CD4-positive, CD25-positive, alpha-beta regulatory T cell (primary cell): ENCODE results near the gene ATP8B1. TPM values are rescaled to one million over a fixed set of nuclear protein-coding genes. Genes with fewer than 3 reads are reported as not detected.

Experiments used
- ATAC-seq, 2 donors: fragments of 150-1000 bp; cut with Tn5 transposase; one replicate each; pipeline ENCODE4 v1.10.0; 2021; ENCODE audit warnings: low read depth in 2 of 2, moderate number of reproducible peaks in 2 of 2, moderate library complexity in 1 of 2
- DNase-seq, 3 donors: peaks; one replicate each; pipeline versions ENCODE4 v3.0.0 to v3.0.0-alpha.2; 2012 to 2022; ENCODE audit warnings: mixed read lengths in 1 of 3
- H3K27ac ChIP-seq: one replicate; pipeline ENCODE4 v1.7.0; 2013; ENCODE audit warnings: mild to moderate bottlenecking, low read length; ENCODE audit not compliant: insufficient read depth, poor library complexity, severe bottlenecking
- H3K27me3 ChIP-seq: one replicate; pipeline ENCODE4 v1.7.0; 2013; ENCODE audit warnings: low read length; ENCODE audit not compliant: control insufficient read depth, insufficient read depth
- H3K36me3 ChIP-seq: one replicate; pipeline ENCODE4 v1.7.0; 2013; ENCODE audit warnings: mild to moderate bottlenecking, low read length, moderate library complexity; ENCODE audit not compliant: control insufficient read depth, insufficient read depth
- H3K4me1 ChIP-seq: 2 replicates; pipeline ENCODE4 v1.7.0; 2013; ENCODE audit warnings: mild to moderate bottlenecking, low read length; ENCODE audit not compliant: insufficient read depth, control insufficient read depth, poor library complexity, severe bottlenecking
- H3K4me3 ChIP-seq: one replicate; pipeline ENCODE4 v1.7.0; 2013; ENCODE audit warnings: low read depth, mild to moderate bottlenecking, low read length, moderate library complexity
- H3K9me3 ChIP-seq, 2 experiments: 1 replicate in 1 of 2; 2 replicates in 1 of 2; pipeline ENCODE4 v1.7.0; 2013; ENCODE audit warnings: low read length in 2 of 2, mild to moderate bottlenecking in 1 of 2, moderate library complexity in 1 of 2; ENCODE audit not compliant: control insufficient read depth in 2 of 2
- H3K27ac Mint-ChIP-seq, 3 donors: one replicate each; pipeline ENCODE4 v1.8.0; 2020 to 2022; ENCODE audit warnings: mild to moderate bottlenecking in 3 of 3, mixed read lengths in 3 of 3, moderate library complexity in 2 of 3
- H3K27me3 Mint-ChIP-seq: one replicate; pipeline ENCODE4 v1.8.0; 2022; ENCODE audit warnings: mild to moderate bottlenecking, mixed read lengths
- H3K36me3 Mint-ChIP-seq: one replicate; pipeline ENCODE4 v1.8.0; 2020; ENCODE audit warnings: mixed read lengths
- H3K4me1 Mint-ChIP-seq, 4 donors: one replicate each; pipeline ENCODE4 v1.8.0; 2020 to 2022; ENCODE audit warnings: mixed read lengths in 4 of 4, mild to moderate bottlenecking in 1 of 4
- H3K4me3 Mint-ChIP-seq, 4 donors: one replicate each; pipeline ENCODE4 v1.8.0; 2020 to 2022; ENCODE audit warnings: mild to moderate bottlenecking in 4 of 4, mixed read lengths in 4 of 4, moderate library complexity in 3 of 4
- H3K9me3 Mint-ChIP-seq, 7 donors: one replicate each; pipeline ENCODE4 v1.8.0; 2020 to 2022; ENCODE audit warnings: mixed read lengths in 7 of 7, mild to moderate bottlenecking in 3 of 7, moderate library complexity in 2 of 7
- polyA plus RNA-seq, 4 donors: library from polyadenylated mRNA; unstranded; fragments of 300-500 nt; fragmentation: Illumina TruSeq; gene quantifications; one replicate each; pipeline ENCODE4 v1.2.3, GENCODE V29; 2021
- total RNA-seq: library from RNA; stranded (reverse); gene quantifications from one replicate; pipeline ENCODE4 v1.2.3, GENCODE V29; 2022

ATP8B1 gene
- total and polyA plus RNA-seq, 5 donors from 2014 or later: 0.20 TPM; not detected in 4

GRCh38 chr18:57806978-57807285 is 3.8 kb upstream of the ATP8B1 start:
- ATAC-seq (no peak), DNase-seq (no peak)
- Mint-ChIP-seq H3K4me1 (peaks cover 0 to 12% (median under 1%) of the 10 kb centered on the region in 4 donors), H3K4me3 (no peak overlapping the region), H3K27ac (no peak overlapping the region), H3K27me3 (peaks cover 57% of the 10 kb centered on the region), H3K36me3 (no peaks in the 10 kb centered on the region), H3K9me3 (peaks cover 0 to 7% (median 2%) of the 10 kb centered on the region in 7 donors)
- H3K4me3 ChIP-seq: no peak overlapping the region
- H3K27ac ChIP-seq: no peak overlapping the region
- peaks cover 0 to 4% of the 10 kb centered on the region in 2 experiments for H3K9me3 ChIP-seq
- H3K27me3 ChIP-seq: peaks cover 7% of the 10 kb centered on the region
- H3K4me1 ChIP-seq: peaks cover 8% of the 10 kb centered on the region
- H3K36me3 ChIP-seq: no peaks in the 10 kb centered on the region

DNA sequence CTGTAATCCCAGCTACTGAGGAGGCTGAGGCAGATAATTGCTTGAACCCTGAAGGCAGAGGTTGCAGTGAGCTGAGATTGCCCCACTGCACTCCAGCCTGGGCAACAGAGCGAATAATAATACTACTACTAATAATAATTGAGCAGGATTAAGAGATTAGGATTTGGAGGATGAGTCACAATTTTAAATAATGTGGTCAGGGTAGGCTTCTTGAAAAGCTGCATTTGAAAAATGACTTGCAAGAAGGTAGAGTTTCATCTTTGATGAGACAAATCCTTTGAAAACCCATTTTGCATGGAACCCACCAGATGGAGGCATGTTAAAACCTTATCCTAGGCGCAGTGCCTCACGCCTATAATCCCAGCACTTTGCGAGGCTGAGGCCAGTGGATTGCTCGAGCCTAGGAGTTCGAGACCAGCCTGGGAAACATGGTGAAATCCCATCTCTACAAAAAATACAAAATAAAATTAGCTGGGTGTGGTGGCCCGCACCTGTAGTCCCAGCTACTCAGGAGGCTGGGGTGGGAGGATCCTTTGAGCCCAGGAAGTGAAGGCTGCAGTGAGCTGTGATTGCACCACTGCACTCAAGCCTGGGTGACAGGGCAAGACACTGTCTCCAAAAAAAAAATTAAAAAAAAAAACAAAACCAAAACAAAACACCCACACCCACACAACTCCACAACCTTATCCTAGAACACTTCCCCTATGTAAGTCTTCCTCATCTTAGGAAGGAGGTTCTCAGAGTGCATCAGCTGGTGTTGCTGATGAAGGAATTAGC is 3.3 kb upstream of the ATP8B1 start:
- peaks cover 0 to 7% (median under 1%) of the 10 kb centered on the region in 7 donors for H3K9me3 Mint-ChIP-seq
- peaks cover 10% of the 10 kb centered on the region for H3K4me1 ChIP-seq

DNA sequence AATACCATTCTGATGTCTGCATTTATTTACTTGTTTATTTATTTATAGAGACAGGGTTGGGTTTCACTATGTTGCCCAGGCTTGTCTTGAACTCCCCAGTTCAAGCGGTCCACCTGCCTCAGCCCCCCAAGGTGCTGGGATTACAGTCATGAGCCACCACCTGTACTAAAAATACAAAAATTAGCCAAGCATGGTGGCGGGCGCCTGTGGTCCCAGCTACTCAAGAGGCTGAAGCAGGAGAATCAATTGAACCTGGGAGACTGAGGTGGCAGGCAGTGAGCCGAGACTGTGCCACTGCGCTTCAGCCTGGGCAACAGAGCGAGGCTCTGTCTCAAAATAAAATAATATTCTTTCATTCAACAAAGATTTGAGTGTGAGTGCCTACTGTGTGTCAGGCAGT is 2.0 kb upstream of the ATP8B1 start:
- H3K36me3 Mint-ChIP-seq: no peaks in the 10 kb centered on the region
- no peaks in the 10 kb centered on the region for H3K9me3 ChIP-seq
- peaks cover 14% of the 10 kb centered on the region for H3K27me3 ChIP-seq

More for the DNA sequence above, 3.3 kb upstream of the ATP8B1 start:
- no peaks in the 10 kb centered on the region for H3K36me3 Mint-ChIP-seq
- H3K27ac Mint-ChIP-seq: no peak overlapping the region
- Histone ChIP-seq H3K36me3 (no peaks in the 10 kb centered on the region), H3K4me3 (no peak overlapping the region), H3K27ac (no peak overlapping the region), H3K9me3 (no peaks in the 10 kb centered on the region), H3K27me3 (peaks cover 9% of the 10 kb centered on the region)
- ATAC-seq: no peak
- no peak for DNase-seq
- peaks cover 59% of the 10 kb centered on the region for H3K27me3 Mint-ChIP-seq
- H3K4me3 Mint-ChIP-seq: peak overlapping the region in 1 of 4 donors; percentile 73
- peaks cover 0 to 17% (median under 1%) of the 10 kb centered on the region in 4 donors for H3K4me1 Mint-ChIP-seq

GRCh38 chr18:57804557-57804956 is 1.4 kb upstream of the ATP8B1 start:
- H3K27me3 Mint-ChIP-seq: peaks cover 73% of the 10 kb centered on the region
- peaks cover 10% of the 10 kb centered on the region for H3K4me1 ChIP-seq
- no peaks in the 10 kb centered on the region for H3K36me3 ChIP-seq
- ATAC-seq (no peak), DNase-seq (no peak)
- peaks cover 0 to 2% (median 0%) of the 10 kb centered on the region in 7 donors for H3K9me3 Mint-ChIP-seq
- H3K27me3 ChIP-seq: peaks cover 14% of the 10 kb centered on the region
- no peaks in the 10 kb centered on the region for H3K9me3 ChIP-seq
- H3K4me3 ChIP-seq: no peak overlapping the region
- peak overlapping the region in 1 of 3 donors; percentile 79 for H3K27ac Mint-ChIP-seq
- no peak overlapping the region for H3K4me3 Mint-ChIP-seq
- no peaks in the 10 kb centered on the region for H3K36me3 Mint-ChIP-seq
- peaks cover 0 to 22% (median under 1%) of the 10 kb centered on the region in 4 donors for H3K4me1 Mint-ChIP-seq
- H3K27ac ChIP-seq: no peak overlapping the region

More for the DNA sequence above, 2.0 kb upstream of the ATP8B1 start:
- no peak overlapping the region for H3K27ac ChIP-seq
- Mint-ChIP-seq H3K4me1 (peaks cover 0 to 22% (median under 1%) of the 10 kb centered on the region in 4 donors), H3K4me3 (no peak overlapping the region), H3K27ac (no peak overlapping the region), H3K27me3 (peaks cover 69% of the 10 kb centered on the region), H3K9me3 (peaks cover 0 to 2% (median 0%) of the 10 kb centered on the region in 7 donors)
- H3K4me1 ChIP-seq: peaks cover 10% of the 10 kb centered on the region
- no peaks in the 10 kb centered on the region for H3K36me3 ChIP-seq
- H3K4me3 ChIP-seq: no peak overlapping the region
- no peak for DNase-seq
- no peak for ATAC-seq

DNA sequence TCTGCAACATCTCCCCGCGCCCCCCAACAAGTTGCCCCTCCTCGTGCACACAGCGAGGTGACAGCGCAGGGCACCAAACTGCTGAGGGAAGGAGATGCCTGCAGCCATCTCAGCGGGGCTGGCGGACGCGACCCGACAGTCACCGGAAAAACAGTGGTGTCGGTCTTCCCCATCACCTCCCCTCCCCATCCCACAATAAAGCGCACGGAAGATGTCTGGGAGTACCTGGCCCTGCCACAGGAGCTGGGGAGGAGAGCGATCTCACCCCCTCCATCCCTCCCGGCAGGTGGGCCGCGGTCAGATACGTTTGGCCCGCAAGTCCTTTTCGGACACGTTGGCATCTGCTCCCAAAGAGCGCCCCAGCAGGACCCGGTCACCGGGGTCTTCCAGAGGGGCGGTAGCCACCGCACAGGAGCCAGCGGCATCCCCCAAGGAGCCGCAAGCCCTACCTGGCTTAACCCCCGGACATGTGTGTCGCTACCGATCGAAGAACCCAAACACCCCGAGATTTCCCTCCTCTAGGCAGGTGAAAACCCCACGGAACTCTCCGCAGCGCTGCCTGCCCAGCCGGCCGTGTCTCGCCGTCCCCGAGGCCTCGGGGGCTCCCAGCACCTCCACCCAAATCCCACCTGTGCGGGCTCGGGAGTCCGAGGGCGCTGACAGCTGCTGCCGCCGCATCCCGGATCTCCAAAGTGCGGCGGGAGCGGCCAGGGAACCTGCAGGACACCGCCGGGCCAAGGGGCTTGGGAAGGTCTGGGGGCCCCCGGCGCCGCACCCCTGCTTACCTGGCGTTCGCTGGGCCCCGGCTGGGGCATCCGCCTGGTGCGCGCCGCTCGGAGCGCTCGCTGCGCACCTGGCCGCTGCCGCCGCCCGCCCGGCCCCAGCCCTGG is 657 bp downstream of the ATP8B1 start:
- Mint-ChIP-seq H3K9me3 (peaks cover 0 to 3% (median 0%) of the 10 kb centered on the region in 7 donors), H3K27me3 (peaks cover 73% of the 10 kb centered on the region), H3K4me3 (peak overlapping the region in 2 of 4 donors; percentile 13 to 56), H3K27ac (no peak overlapping the region), H3K4me1 (peaks cover 0 to 22% (median under 1%) of the 10 kb centered on the region in 4 donors), H3K36me3 (no peaks in the 10 kb centered on the region)
- Histone ChIP-seq H3K36me3 (no peaks in the 10 kb centered on the region), H3K4me1 (peaks cover 10% of the 10 kb centered on the region), H3K27me3 (peaks cover 14% of the 10 kb centered on the region), H3K4me3 (no peak overlapping the region), H3K27ac (no peak overlapping the region), H3K9me3 (no peaks in the 10 kb centered on the region)
- DNase-seq (no peak), ATAC-seq (no peak)

DNA sequence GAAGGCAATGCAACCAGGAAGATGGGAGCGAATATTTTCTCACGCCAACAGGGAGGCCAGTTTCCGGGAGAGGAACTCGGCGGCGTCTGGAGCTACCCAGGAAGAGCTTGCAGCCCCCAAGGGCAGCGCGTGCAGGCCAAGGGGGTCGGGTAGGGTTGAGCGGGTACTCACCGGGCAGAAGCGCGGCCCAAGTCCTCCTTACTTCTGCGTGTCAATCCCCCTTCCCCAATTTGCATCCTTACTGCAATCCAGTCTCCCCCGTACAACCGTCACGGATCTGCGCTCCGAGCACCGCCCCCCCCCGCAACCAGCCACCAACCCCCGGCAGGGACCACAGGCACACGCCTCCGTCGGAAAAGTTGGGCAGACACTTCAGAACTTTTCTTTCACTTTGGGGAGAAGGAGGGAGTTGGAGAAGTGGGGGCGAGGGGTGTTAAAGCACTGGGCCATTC is 1.3 kb downstream of the ATP8B1 start:
- H3K27me3 Mint-ChIP-seq: peaks cover 74% of the 10 kb centered on the region
- ATAC-seq: no peak
- peaks cover 0 to 22% (median under 1%) of the 10 kb centered on the region in 4 donors for H3K4me1 Mint-ChIP-seq
- no peak overlapping the region for H3K4me3 ChIP-seq
- no peaks in the 10 kb centered on the region for H3K9me3 ChIP-seq
- H3K27me3 ChIP-seq: peaks cover 14% of the 10 kb centered on the region
- peak overlapping the region in 2 of 4 donors; percentile 13 to 56 for H3K4me3 Mint-ChIP-seq
- peaks cover 10% of the 10 kb centered on the region for H3K4me1 ChIP-seq
- H3K36me3 ChIP-seq: no peaks in the 10 kb centered on the region
- DNase-seq: no peak
- no peak overlapping the region for H3K27ac ChIP-seq
- H3K9me3 Mint-ChIP-seq: peaks cover 0 to 4% (median 0%) of the 10 kb centered on the region in 7 donors
- no peaks in the 10 kb centered on the region for H3K36me3 Mint-ChIP-seq
- no peak overlapping the region for H3K27ac Mint-ChIP-seq

- Histone ChIP-seq H3K4me3 (no peak overlapping the region), H3K36me3 (no peaks in the 10 kb centered on the region), H3K27ac (no peak overlapping the region), H3K4me1 (peaks cover 10% of the 10 kb centered on the region), H3K9me3 (no peaks in the 10 kb centered on the region), H3K27me3 (peaks cover 14% of the 10 kb centered on the region)
- DNase-seq (no peak), ATAC-seq (no peak)
- peak overlapping the region in 2 of 4 donors; percentile 41 to 46 for H3K4me3 Mint-ChIP-seq
- H3K36me3 Mint-ChIP-seq: no peaks in the 10 kb centered on the region
- peaks cover 70% of the 10 kb centered on the region for H3K27me3 Mint-ChIP-seq
- H3K4me1 Mint-ChIP-seq: peaks cover 0 to 22% (median under 1%) of the 10 kb centered on the region in 4 donors
- H3K9me3 Mint-ChIP-seq: peaks cover 0 to 4% (median 0%) of the 10 kb centered on the region in 7 donors
- H3K27ac Mint-ChIP-seq: no peak overlapping the region
Measured at GRCh38 chr18:57801325-57801724, 1.8 kb downstream of the ATP8B1 start.
